ENCODE measurements around the gene CRY1. TPM values are rescaled to one million over a fixed set of nuclear protein-coding genes. Genes with fewer than 3 reads are reported as not detected.

The CRY1 gene
- polyA plus RNA-seq (2013, experiment 1 of 2), result 17.9 TPM
- 19.7 TPM for polyA plus RNA-seq (2013, experiment 2 of 2)

DNA sequence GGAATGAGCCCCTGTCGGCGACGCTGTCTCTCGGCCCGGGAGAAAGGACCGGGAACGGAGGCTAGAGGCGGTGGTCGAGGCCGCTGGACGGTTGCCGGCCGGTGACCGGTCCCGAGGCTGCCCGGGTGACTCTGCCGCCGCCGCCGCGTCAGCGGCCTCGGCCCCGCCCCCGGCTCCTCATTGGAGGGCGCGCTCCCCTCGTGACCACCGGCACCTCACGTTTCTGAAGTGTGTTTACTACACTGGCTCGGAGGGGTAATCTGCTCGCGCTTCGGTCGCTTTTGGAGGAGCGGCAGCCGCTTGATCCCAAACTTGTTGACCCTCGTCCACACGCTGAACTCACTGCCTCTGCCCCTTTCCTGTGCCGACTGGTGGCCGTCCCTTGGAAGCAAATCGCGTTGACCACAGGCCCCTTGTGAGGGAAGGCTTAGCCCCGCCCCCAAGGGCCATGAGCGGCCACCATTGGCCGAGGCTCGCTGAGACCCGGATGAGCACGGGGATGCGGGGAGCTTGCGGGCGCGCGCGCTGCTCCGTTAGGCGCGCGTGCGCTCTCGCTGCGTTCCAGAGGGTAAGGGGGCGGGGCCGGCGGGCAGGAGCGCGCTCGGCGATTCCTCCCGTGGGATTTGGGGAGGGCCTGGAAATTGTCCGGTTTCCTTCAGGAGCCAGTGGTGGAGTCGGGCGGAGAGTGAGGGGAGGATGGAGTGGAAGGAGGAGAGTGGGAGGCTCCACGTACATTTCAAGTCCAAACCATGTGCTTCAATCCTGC is at the start of gene CRY1:
CRY1 (minus strand) TSS at position 133 of the 766 bp plus-strand sequence. CDS start 588 bp downstream, outside the sequence.
- Histone ChIP-seq H3K4me1 (ENCODE audit: insufficient read depth, low read length) (peaks cover 13% of the 10 kb centered on the region; the same call in 1 of the 2 replicates), H3K4me3 (ENCODE audit: low read length) (peak within 1 kb of the TSS; percentile 73), H3K36me3 (ENCODE audit: insufficient read depth, low read length) (no peaks in the 10 kb centered on the region), H3K27ac (ENCODE audit: low read depth, low read length) (peak within 1 kb of the TSS; percentile 98), H3K9ac (ENCODE audit: low read depth, low read length) (peak within 1 kb of the TSS; percentile 88), H3K9me3 (ENCODE audit: insufficient read depth, low read depth, low read length) (peaks cover 21% of the 10 kb centered on the region), H3K27me3 (ENCODE audit: insufficient read depth, low read length) (no peaks in the 10 kb centered on the region)
- WGBS, result under 1% methylated on average over 74 of the region's 74 CpGs

DNA sequence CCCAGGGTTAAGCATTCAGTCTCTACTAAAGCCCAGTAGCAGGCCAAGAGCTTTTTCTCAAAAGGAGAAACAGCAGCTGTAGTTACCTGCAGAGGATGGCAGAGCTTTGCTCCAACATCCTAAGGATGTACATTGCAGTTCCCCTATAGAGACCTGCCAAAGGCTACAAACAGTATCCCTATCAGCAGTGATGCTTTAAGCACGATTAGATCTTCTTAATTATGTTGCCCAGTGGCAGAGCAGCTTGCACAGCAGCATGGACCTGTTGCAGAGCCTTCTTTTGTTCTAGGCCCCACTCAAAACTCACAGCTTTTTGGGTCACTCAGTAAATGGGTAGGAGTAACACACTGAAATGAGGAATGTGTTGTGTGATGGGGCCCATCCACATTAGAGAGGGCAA is 46.4 kb upstream of the CRY1 start:
- Histone ChIP-seq H3K27me3 (ENCODE audit: insufficient read depth, low read length) (no peaks in the 10 kb centered on the region), H3K4me1 (ENCODE audit: insufficient read depth, low read length) (peaks cover 7% of the 10 kb centered on the region; the same call in 1 of the 2 replicates), H3K4me3 (ENCODE audit: low read length) (no peak overlapping the region), H3K36me3 (ENCODE audit: insufficient read depth, low read length) (no peaks in the 10 kb centered on the region), H3K27ac (ENCODE audit: low read depth, low read length) (no peak overlapping the region), H3K9me3 (ENCODE audit: insufficient read depth, low read depth, low read length) (no peaks in the 10 kb centered on the region), H3K9ac (ENCODE audit: low read depth, low read length) (no peak overlapping the region)
- WGBS, result 92% methylated on average over 1 of the region's 1 CpG

DNA sequence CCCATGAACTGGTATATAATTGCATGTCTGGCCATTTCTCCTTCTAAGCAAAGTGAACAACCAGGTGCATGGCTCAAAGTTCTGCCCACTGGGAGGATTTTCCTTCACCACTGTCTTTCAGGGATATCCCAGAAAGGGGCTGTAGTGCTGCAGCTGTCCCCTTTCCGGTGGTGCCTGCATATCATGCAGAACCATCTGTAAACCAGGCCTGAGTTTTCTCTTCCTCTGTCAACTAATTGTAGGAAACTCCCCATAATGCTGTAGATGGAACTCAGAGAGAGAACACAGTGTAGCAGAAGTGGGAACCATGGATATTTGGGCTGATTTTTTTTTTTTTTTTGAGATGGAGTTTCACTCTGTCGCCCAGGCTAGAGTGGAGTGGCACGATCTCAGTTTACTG is 45.6 kb upstream of the CRY1 start:
- H3K9ac ChIP-seq (ENCODE audit: low read depth, low read length), result no peak overlapping the region
- H3K27ac ChIP-seq (ENCODE audit: low read depth, low read length), result no peak overlapping the region
- H3K4me3 ChIP-seq (ENCODE audit: low read length), result no peak overlapping the region
- H3K4me1 ChIP-seq (ENCODE audit: insufficient read depth, low read length), result peaks cover 8% of the 10 kb centered on the region; the same call in 1 of the 2 replicates
- no peaks in the 10 kb centered on the region for H3K9me3 ChIP-seq (ENCODE audit: insufficient read depth, low read depth, low read length)
- no peaks in the 10 kb centered on the region for H3K27me3 ChIP-seq (ENCODE audit: insufficient read depth, low read length)
- H3K36me3 ChIP-seq (ENCODE audit: insufficient read depth, low read length), result no peaks in the 10 kb centered on the region
- 94% methylated on average over 3 of the region's 3 CpGs for WGBS

DNA sequence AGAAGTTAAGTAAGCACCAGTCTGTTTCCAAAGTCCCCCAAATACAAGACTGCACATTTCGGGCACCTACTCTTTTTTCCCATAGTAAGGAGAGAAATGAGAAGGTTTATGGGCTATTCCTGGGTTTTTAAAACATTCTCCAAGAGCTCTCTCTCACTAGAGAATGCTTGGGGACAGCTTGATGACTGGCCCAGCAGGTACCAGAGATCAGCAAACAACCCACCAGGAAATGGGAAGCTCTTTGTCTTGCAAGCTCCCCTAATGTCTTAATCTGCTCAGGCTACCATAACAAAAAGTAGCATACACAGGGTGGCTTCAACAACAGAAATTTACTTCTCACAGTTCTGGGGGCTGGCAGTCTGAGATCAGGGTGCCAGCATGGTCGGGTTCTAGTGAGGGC is 41.8 kb upstream of the CRY1 start:
- Histone ChIP-seq H3K27me3 (ENCODE audit: insufficient read depth, low read length) (no peaks in the 10 kb centered on the region), H3K4me3 (ENCODE audit: low read length) (no peak overlapping the region), H3K9ac (ENCODE audit: low read depth, low read length) (no peak overlapping the region), H3K9me3 (ENCODE audit: insufficient read depth, low read depth, low read length) (no peaks in the 10 kb centered on the region), H3K27ac (ENCODE audit: low read depth, low read length) (no peak overlapping the region), H3K36me3 (ENCODE audit: insufficient read depth, low read length) (no peaks in the 10 kb centered on the region), H3K4me1 (ENCODE audit: insufficient read depth, low read length) (peaks cover 13% of the 10 kb centered on the region)
- WGBS, result 47% methylated on average over 1 of the region's 2 CpGs

DNA sequence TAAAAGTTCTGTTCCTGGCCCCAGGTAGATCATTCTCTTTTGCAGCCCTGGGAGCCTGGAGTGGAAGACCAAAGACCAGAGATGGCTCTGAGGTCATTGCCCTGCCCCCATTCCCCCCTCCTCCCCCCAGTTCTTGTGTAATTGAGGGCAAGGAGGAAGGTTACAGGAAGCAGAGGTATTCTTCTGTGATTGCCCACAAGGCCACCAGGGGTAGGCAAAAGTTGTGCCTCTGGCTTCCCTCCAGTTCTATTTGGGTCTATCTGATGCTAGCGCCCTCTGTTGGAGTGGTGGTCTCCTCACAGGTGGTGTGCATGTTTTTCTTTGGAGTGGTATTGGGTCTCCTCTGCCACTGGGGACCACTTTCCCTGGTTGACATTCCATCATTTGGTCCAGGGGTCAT is 41.2 kb upstream of the CRY1 start:
- H3K4me3 ChIP-seq (ENCODE audit: low read length), result no peak overlapping the region
- no peak overlapping the region for H3K9ac ChIP-seq (ENCODE audit: low read depth, low read length)
- H3K9me3 ChIP-seq (ENCODE audit: insufficient read depth, low read depth, low read length), result no peaks in the 10 kb centered on the region
- H3K36me3 ChIP-seq (ENCODE audit: insufficient read depth, low read length), result no peaks in the 10 kb centered on the region
- H3K27ac ChIP-seq (ENCODE audit: low read depth, low read length), result no peak overlapping the region
- peaks cover 13% of the 10 kb centered on the region for H3K4me1 ChIP-seq (ENCODE audit: insufficient read depth, low read length)
- no peaks in the 10 kb centered on the region for H3K27me3 ChIP-seq (ENCODE audit: insufficient read depth, low read length)
- WGBS, result 95% methylated on average over 1 of the region's 1 CpG

DNA sequence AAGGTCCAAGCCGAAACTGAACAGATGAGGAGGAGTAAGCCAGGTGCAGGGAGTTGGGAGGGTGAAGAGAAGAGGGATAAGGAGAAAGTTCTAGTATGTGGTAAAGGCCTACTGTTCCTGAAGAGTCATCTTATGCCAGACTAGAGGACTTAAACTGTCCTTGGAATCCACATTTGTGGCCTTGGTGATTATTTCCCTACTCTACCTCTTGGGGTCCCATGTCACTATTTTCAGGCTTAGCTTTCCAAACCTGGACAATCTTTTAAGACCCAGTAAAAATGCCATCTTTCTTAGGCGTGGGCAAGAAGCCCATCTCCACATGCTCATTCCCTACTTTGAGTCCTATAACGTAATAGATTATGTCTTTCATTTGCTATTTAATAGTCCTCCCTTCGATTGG is 40.1 kb upstream of the CRY1 start:
- Histone ChIP-seq H3K27me3 (ENCODE audit: insufficient read depth, low read length) (no peaks in the 10 kb centered on the region), H3K36me3 (ENCODE audit: insufficient read depth, low read length) (no peaks in the 10 kb centered on the region), H3K9ac (ENCODE audit: low read depth, low read length) (no peak overlapping the region), H3K4me1 (ENCODE audit: insufficient read depth, low read length) (peaks cover 13% of the 10 kb centered on the region), H3K27ac (ENCODE audit: low read depth, low read length) (no peak overlapping the region), H3K9me3 (ENCODE audit: insufficient read depth, low read depth, low read length) (no peaks in the 10 kb centered on the region), H3K4me3 (ENCODE audit: low read length) (no peak overlapping the region)
- 84% methylated on average over 4 of the region's 4 CpGs for WGBS

DNA sequence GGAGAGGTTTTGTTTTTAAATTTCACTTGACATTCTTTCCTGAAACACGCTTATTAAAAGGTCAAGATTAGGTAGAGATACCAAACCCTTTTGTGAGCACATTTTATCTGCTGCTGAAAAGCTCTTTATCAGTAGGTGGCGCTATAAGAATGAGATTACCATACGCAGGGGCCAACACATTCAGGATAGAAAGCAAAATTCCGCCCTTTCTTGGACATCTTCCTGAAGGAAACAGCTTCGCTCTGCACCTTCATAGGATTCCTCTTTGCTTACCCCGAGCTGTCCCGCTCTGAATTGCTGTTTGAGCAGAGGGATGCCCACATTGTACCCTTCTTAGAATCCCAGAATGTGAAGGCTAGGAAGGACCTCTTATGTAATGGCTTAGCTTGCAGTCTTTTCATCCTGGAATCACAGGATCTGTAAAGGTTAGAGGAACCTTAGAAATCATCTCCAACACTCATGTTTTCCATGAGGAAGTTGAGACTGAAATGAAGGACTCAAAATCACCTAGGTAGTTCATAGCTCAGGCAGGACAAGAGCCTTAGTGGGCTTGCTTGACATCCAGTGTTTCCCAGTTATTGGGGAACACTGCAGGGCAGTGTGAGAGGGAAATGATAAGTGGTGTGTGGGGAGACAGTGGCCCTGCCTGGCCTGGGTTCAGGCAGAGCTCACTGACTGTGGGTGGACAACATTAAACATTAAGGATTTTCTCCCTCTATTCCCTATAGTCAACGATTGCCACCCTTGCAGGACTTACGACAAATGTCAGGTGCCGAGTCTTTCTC is 38.7 kb upstream of the CRY1 start:
- Histone ChIP-seq H3K36me3 (ENCODE audit: insufficient read depth, low read length) (no peaks in the 10 kb centered on the region), H3K27me3 (ENCODE audit: insufficient read depth, low read length) (no peaks in the 10 kb centered on the region), H3K27ac (ENCODE audit: low read depth, low read length) (no peak overlapping the region), H3K4me3 (ENCODE audit: low read length) (no peak overlapping the region), H3K9me3 (ENCODE audit: insufficient read depth, low read depth, low read length) (no peaks in the 10 kb centered on the region), H3K9ac (ENCODE audit: low read depth, low read length) (no peak overlapping the region), H3K4me1 (ENCODE audit: insufficient read depth, low read length) (peaks cover 18% of the 10 kb centered on the region)
- WGBS, result 41% methylated on average over 10 of the region's 10 CpGs

DNA sequence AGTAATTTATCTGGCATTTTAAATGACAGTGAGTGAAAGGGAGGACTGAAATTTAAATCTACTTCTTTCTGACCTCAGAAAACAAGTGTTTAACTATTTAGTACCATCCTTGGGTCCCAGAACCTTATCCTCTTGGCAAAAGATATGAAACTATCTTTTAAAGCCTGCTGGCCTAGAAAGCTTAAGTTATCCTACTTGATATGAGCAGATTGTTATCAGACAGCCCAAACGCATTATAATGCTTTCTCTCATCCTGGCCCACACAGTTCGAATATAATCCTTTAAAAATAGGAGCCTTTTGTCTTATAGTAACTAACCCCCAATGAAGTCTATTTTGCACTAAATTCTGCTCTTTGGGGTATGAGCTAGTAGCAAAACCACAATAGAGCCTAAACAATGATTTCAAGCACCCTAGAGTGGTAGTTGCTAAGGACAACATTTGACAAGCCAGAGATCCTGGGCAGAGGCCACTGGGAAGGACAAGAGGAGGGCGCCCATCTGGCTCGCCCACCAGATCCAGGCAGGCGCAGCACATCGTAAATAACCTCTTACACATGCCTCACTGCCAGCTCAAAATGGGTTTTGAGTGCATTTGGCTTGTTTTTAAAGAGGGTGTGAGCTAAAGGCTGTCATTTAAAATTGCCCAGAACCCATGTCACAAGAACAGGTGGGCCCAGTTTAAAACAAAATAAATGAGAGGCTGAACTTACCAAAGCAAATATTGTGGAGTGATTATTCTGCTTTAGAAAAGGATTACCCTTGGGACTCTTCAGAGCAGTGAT is 37.7 kb upstream of the CRY1 start:
- Histone ChIP-seq H3K4me1 (ENCODE audit: insufficient read depth, low read length) (peaks cover 20% of the 10 kb centered on the region), H3K27me3 (ENCODE audit: insufficient read depth, low read length) (no peaks in the 10 kb centered on the region), H3K9ac (ENCODE audit: low read depth, low read length) (no peak overlapping the region), H3K9me3 (ENCODE audit: insufficient read depth, low read depth, low read length) (no peaks in the 10 kb centered on the region), H3K36me3 (ENCODE audit: insufficient read depth, low read length) (no peaks in the 10 kb centered on the region), H3K27ac (ENCODE audit: low read depth, low read length) (no peak overlapping the region), H3K4me3 (ENCODE audit: low read length) (no peak overlapping the region)
- WGBS, result 92% methylated on average over 6 of the region's 6 CpGs

DNA sequence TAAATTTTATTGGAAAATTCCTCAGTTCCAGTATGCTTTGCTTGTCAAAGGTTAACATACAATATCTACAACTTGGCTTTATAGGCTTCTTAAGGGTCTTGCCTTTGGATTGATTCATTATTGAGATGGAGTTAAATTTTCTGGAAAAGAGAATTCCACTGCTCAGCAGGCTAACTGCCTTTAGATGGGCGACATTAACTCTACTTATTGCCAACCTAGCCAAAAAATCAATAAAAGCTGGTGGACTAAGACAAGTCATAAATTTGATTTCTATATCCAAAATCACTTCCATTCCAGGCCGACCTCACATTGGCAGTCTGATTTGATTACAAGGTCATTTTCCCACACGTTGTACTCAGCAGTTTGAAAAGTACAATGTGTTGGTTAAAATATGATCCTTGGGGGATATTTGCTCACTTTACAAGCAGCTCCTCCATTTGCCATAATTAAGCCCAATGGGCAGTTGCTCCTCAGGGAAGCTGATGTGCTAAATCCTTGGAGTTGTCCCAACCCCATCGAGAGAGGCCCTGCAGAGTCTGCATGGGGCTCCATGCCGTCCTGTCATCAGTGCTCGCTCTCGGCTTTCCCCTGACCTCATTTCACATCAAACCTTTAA is 36.1 kb upstream of the CRY1 start:
- Histone ChIP-seq H3K27ac (ENCODE audit: low read depth, low read length) (no peak overlapping the region), H3K4me1 (ENCODE audit: insufficient read depth, low read length) (peaks cover 11% of the 10 kb centered on the region), H3K9ac (ENCODE audit: low read depth, low read length) (no peak overlapping the region), H3K27me3 (ENCODE audit: insufficient read depth, low read length) (no peaks in the 10 kb centered on the region), H3K36me3 (ENCODE audit: insufficient read depth, low read length) (no peaks in the 10 kb centered on the region), H3K9me3 (ENCODE audit: insufficient read depth, low read depth, low read length) (no peaks in the 10 kb centered on the region), H3K4me3 (ENCODE audit: low read length) (no peak overlapping the region)
- 86% methylated on average over 7 of the region's 7 CpGs for WGBS

DNA sequence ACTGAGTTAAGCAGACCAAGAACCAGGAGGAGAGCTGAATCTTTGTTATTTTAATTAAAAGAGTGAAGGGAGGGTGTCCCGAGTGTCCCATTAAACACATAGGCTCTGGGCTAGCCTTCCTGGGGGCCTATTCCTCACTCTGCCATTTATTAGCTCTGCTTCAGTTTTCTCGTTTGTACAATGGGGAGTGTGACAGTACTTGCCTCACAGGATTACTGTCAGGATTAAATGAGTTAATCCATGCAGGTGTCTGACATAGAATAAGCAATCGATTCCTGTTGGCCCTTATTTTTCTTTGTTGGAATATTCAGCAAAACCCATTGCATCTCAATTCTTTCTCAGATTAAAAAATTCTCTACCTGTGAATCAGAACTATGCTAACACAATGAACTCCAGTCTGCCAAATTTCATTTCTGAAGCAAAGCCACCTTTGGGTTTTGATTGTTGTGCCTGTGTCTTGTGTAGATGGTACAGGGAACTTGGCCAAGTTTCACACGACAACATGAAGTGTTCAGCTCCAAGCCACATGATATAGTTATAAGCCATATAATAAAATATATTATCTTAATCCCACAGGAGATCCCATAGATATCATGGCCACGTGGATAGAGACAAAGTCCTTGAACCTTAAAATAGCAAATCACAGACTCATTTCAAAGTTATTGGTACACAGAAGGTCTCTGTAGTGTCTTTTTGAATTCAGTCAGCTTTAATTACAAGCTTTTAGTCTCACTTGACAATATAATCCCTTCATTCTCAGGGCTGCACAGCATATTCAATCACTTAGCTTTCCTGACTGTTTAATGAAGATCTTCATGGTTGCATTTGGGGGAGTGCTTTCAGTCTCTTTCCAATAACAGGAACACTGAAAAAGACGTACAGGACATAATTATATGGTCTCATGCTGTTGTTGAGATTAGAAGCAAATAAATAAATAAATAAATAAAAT is 34.4 kb upstream of the CRY1 start:
- 65% methylated on average over 4 of the region's 6 CpGs for WGBS
- H3K9me3 ChIP-seq (ENCODE audit: insufficient read depth, low read depth, low read length), result no peaks in the 10 kb centered on the region; the same call in 1 of the 2 replicates
- H3K9ac ChIP-seq (ENCODE audit: low read depth, low read length), result no peak overlapping the region
- H3K4me1 ChIP-seq (ENCODE audit: insufficient read depth, low read length), result peaks cover 14% of the 10 kb centered on the region
- no peaks in the 10 kb centered on the region for H3K36me3 ChIP-seq (ENCODE audit: insufficient read depth, low read length)
- no peaks in the 10 kb centered on the region for H3K27me3 ChIP-seq (ENCODE audit: insufficient read depth, low read length)
- H3K4me3 ChIP-seq (ENCODE audit: low read length), result no peak overlapping the region
- no peak overlapping the region for H3K27ac ChIP-seq (ENCODE audit: low read depth, low read length)

All from HUES64 (cell line).